Measurements from ENCODE around the gene RNF150.

- TF ChIP-seq CTCF (IDR thresholded peaks at IDR 0.05) = no peak
- TF ChIP-seq POLR2A (IDR thresholded peaks at IDR 0.05) = no peak
These were observed 41.2 kb upstream of the RNF150 start for GRCh38 chr4:141174457-141174856.

All from thyroid gland (tissue), 4 donors.